DMS153 (cell line): ENCODE results near the gene PSMF1.

Source experiments
- DNase-seq: peaks from one replicate; lab custom pipeline; 2025; lab: John Stamatoyannopoulos, UW

PSMF1 gene

GRCh38 chr20:1118336-1119127, at the start of gene PSMF1:
TSS of gene PSMF1 (plus strand) at chr20:1118602. CDS start at chr20:1118774, 172 bp downstream.
- DNase-seq = peak; percentile 86

GRCh38 chr20:1072258-1072657, 46.1 kb upstream of the PSMF1 start:
- no peak for DNase-seq

DNA sequence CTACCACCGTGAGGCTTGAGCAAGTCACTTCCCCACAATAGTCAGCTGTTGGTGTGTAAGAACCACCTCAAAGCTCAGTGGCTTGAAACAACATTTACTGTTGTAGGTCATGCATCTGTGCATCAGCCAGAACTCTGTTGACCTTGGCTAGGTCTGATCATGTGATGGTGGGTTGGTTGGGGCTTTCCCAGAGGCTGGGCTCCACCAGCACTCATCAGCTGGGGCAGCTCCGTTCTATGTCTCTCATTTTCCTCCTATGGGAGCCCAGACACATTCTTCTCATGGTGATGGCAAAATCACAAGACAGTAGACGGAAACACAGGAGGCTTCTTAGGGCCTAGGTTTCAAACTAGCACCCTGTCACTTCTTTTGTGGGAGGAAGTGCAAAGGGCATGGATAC, 42.8 kb upstream of the PSMF1 start:
- DNase-seq = no peak

GRCh38 chr20:1081891-1082290, 36.5 kb upstream of the PSMF1 start:
- DNase-seq = no peak

DNA sequence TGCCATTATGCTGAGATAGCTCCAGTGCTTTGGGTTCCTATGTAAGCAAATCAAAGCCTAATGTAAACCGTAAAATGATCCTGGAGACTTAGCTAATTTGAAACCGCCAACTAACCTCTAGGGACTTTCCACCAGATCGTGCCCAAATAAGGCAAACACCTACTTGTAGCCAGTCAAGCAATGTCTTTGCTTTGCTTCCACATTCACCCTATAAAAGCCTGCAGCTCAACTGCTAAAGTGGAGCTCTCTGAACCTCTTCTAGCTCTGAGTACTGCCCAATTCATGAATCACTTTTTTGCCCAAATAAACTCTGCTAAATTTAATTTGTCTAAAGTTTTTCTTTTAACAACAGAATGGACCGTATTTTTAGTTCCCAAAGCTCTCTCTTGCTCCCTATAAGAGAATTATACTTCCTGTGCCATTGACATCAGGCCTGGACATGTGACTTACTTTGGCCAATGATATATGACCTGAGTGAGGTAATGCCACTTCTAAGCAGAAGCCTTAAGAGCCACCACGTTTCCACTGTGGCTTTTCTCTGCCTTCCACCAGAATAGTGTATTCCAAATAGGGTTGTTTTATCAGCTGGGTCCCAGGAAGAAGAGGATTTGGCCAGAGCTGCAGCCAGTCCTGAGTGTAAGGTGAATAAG, 34.8 kb upstream of the PSMF1 start:
- no peak for DNase-seq

GRCh38 chr20:1085492-1086276, 32.7 kb upstream of the PSMF1 start:
- DNase-seq = no peak

DNA sequence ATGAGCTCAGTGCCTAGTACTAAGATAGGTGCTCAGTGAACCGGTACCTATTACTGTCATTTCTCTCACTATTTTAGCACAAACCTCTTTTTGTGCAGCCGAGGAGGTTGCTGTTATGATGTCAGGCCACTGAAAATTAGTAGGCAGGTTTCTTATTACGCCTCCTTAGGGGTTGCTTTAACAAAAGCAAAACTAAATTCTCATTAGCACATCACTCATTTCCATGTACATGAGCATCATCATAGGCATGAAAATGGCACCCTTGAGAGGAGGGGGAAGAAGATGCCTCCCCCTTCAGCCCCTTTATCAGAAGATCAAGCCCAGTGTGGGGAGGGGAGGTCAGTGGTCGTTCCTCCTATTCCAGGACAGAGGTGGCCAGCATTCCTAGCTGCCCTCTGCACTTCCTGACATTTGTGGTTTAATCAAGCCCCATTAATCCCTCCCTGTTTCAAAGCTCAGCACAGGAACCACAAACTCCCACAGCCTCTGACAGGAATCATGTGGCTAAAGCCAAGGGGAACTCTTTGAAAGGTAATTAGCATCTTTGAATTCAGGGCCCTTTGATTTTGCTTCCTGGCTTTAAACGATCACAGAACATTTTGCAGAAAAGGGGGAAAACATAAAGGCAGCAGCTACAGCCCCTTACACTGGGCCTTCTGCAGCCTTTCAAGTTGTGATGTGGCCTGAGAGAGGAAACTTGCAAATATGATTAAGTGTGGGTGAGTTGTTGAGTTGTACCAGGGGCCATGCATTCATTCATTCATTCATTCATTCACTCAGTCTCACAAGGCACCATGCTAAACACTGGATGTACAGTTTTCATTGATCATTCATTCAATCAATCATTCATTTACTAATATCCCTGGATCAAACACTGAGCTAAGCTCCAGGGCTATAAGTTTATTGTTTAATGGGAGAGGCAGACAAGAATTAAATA, 31.9 kb upstream of the PSMF1 start:
- no peak for DNase-seq

DNA sequence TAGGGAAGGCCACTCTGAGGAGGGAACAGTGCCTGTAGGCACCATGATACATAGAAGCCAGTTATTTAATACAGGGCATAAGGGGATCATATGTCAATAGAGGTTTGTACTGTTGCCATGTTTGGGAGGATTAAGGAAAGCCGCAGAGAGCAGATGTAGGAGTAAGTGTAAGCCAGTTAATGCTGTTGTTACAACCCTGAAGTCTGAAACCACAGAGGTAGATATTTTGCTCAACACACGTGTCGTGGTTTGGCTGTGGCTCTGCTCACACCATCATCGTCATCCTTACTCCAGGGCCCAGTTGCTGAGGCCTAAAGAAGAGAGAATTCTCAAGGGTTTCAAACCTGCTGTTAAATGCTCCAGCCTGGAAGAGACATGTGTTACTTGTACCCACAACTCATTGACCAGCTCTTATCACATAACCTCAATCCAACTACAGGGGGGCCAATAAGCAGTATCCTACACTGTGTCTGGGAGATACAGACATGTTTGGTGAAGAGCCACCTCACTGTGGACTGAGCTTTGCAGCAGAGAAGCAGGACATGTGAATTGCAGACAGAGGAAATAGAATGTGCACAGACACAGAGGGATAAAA, 31.0 kb upstream of the PSMF1 start:
- DNase-seq = no peak

DNA sequence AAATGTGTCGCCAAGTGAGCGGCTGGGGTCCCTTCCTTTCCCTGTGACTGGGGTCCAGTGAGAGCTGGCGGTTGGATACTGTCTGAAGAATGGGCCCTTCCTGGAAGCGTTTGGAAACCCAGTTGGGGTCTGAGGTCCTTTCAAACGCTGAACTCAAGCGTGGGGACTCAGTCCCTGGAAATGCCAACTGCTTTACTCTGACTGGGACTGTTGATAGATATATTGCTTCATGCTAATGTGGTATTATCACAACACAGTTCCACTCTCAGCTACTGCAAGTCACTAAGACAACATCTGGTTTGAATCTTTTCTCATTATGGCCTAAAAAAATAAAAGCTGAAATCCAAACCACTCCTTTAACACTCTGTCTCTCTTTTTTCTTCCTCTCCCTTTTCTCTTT, 23.7 kb upstream of the PSMF1 start:
- DNase-seq = no peak

DNA sequence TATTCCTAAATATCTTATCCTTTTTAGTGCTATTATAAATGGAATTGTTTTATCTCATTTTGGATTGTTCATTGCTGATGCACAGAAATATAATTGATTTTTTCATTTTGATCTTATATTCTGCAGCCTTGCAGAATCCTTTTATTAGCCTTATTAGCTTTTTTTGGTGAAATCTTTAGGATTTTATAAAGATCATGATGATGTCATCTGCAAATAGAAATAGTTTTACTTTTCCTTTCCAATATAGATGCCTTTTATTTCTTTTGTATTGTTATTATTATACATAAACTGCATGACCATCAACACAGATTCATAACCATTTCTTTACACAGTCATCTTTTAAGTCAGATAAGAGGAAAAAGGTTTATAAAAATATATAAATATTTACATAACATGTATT, 16.9 kb upstream of the PSMF1 start:
- DNase-seq = no peak

DNA sequence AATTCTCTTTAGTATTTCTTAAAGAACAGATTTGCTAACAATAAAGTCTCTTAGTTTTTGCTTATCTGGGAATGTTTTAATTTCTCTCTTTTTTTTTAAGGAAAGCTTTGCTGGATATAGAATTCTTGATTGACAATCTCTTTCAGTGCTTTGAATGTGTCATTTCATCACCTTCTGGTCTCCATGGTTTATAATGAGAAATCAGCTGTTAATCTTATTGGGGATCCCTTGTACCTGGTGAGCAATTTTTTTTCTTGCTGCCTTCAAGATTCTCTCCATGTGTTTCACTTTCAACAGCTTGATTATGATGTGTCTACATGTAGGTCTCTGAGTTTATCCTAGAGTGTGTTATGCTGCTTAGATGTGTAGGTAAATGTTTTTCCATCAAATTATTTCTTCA, 16.4 kb upstream of the PSMF1 start:
- no peak for DNase-seq

GRCh38 chr20:1103751-1104150, 14.7 kb upstream of the PSMF1 start:
- no peak for DNase-seq

DNA sequence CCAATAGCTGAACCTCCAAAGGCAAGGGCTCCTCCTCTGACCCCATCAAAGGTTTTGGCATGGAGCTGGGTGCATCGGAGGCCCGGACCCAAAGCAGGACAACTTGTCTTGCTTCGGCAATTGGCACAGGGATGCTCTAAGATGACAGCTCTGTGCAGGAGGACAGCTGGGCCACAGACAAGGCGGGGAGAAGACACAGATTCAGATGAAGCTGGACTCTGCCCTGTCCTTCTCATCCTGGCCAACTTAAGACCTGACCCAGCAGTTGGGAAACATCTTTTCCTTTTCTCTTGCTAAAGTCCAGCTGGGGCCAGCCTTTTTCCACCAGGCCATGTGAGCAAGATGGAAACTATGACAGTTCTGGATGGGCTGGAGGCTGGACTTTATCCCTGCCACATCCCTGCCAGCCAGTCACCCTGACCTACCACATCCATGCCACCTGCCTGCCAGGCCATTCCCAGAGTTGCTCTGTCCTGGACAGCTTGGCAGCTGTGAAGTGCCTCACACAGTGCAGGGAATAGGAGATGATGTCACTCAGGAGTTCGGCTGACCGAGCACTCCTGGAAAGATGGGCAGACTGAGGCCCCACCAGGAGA, 12.7 kb upstream of the PSMF1 start:
- DNase-seq = no peak

DNA sequence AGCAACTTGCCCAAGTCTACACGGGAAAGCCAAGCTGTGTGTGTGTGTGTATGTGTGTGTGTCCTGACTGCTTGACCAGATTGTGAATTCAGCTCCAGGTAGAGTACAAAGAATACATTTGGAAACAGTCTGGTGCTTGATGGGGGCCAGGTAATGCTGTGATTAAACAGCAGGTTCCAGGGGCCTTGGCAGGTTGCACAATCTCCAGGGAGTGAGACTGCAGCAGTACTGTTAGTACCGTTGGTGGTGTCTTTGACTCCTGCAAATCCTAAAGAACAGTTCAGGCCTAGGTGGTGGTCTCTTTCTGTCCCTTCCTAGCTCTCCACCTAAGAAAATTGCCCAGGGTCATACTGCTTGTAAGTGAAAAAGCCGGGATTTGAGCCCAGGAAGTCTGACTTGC, 11.2 kb upstream of the PSMF1 start:
- DNase-seq = no peak

GRCh38 chr20:1108437-1108920, 9.9 kb upstream of the PSMF1 start:
- no peak for DNase-seq

GRCh38 chr20:1112908-1113307, 5.5 kb upstream of the PSMF1 start:
- no peak for DNase-seq

- no peak for DNase-seq
These were observed 432 bp upstream of the PSMF1 start for GRCh38 chr20:1118004-1118335.

GRCh38 chr20:1119128-1119505, 715 bp downstream of the PSMF1 start:
- no peak for DNase-seq

GRCh38 chr20:1119524-1119923, 1.1 kb downstream of the PSMF1 start:
- DNase-seq = no peak

DNA sequence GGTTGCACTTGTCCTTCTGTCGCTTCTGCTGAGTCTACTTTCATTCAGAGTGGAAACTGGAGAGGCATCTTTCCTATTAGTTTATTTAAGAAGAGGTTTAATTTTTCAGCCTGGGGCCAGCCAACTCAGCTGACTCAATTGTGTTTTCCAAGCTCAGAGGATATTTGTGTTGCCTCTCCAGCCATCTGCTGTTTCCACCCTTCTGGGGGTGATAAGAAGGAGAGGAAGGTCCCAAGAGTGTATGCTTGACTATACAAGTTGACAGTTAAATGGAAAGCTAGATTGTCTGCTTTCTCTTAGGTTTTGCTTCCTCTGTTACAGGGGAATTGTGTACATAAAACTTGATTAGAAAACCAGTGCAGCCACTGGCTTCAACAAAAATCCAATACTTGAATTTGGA, 3.0 kb downstream of the PSMF1 start:
- no peak for DNase-seq
